HepG2 (cell line): ENCODE results near the gene FBXO2.

ENCODE experiments used
- MIER3 ChIP-seq: IDR thresholded peaks from 2 replicates; pipeline ENCODE4 v1.6.1; 2016; ENCODE audit warnings: missing compliant biosample characterization, borderline replicate concordance
- POLR2A ChIP-seq, 2 experiments: IDR thresholded peaks; 2 replicates each; pipeline ENCODE4 v1.6.1; 2011; ENCODE audit warnings: low read depth in 2 of 2, low read length in 2 of 2, mild to moderate bottlenecking in 1 of 2, moderate library complexity in 1 of 2; ENCODE audit not compliant: insufficient read depth in 1 of 2
- TARDBP ChIP-seq: sonication (generic); formaldehyde crosslinking; IDR thresholded peaks from 2 replicates; pipeline ENCODE4 v1.8.0; 2022; ENCODE audit warnings: mild to moderate bottlenecking, missing genetic modification reagents
- TBP ChIP-seq: sonication (generic); formaldehyde crosslinking; IDR thresholded peaks from 2 replicates; pipeline ENCODE4 v1.5.0; 2020; ENCODE audit warnings: missing genetic modification reagents
- ZNF83 ChIP-seq: sonication (generic); formaldehyde crosslinking; IDR thresholded peaks from 2 replicates; pipeline ENCODE4 v1.4.0; 2020; ENCODE audit warnings: missing genetic modification reagents, mild to moderate bottlenecking, borderline replicate concordance
- TF ChIP-seq, protein P1 (sequence below): sonication (generic); formaldehyde crosslinking; IDR thresholded peaks from 2 replicates; pipeline ENCODE4 v1.5.0; 2020; ENCODE audit warnings: mild to moderate bottlenecking, missing genetic modification reagents, moderate library complexity

DNA sequence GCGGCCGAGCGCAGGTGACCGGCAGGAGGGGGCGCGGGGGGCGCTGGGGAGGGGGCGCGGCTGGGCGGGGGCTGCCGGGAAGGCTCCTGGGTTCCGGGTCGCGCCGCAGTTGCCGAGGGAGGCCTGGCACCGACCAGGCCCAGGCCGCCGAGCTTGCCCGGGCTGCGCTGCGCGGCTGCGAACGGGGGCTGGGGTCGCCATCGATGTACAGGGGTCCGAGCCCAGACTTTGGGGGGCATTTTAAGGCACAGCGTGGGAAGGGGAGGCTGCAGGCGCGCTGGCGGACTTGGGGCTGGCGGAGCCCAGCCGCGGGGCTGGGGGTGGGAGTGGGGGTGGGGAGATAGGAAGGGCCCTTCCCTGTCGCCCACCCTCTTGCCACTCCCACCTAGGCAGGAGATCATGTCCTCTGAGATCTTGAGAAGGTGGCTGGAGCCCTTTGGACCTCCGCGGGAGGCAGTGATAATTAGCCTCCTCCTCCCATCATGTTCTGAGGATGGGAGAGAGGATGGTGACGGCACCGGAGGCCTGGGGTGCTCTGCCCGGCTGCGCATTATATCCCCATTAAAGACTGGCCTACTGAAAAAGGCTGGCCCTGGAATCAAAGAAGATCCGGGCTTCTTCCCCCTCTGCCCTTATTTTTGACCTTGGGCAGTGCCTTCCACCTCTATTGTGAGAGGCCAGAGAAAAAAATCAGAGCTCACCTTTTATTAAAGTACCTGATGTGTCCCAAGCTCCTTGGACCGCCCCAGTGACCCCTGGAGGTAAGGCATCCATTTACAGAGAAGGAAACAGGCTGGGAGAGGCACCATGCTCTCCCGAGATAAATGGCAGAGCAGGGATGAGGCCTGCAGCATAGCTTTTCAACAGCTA lies 945 bp upstream of the FBXO2 start:
- TF ChIP-seq, protein P1, sequence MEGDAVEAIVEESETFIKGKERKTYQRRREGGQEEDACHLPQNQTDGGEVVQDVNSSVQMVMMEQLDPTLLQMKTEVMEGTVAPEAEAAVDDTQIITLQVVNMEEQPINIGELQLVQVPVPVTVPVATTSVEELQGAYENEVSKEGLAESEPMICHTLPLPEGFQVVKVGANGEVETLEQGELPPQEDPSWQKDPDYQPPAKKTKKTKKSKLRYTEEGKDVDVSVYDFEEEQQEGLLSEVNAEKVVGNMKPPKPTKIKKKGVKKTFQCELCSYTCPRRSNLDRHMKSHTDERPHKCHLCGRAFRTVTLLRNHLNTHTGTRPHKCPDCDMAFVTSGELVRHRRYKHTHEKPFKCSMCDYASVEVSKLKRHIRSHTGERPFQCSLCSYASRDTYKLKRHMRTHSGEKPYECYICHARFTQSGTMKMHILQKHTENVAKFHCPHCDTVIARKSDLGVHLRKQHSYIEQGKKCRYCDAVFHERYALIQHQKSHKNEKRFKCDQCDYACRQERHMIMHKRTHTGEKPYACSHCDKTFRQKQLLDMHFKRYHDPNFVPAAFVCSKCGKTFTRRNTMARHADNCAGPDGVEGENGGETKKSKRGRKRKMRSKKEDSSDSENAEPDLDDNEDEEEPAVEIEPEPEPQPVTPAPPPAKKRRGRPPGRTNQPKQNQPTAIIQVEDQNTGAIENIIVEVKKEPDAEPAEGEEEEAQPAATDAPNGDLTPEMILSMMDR (CRISPR knock-in tag), result no peak
- TF ChIP-seq TBP (CRISPR knock-in tag) (no peak), MIER3 (no peak), POLR2A (IDR thresholded peaks at IDR 0.05; ENCODE audit: insufficient read depth in 1 of 2, low read depth in 2 of 2, low read length in 2 of 2) (no peak), TARDBP (CRISPR knock-in tag) (no peak), ZNF83 (CRISPR knock-in tag) (no peak)
